ENCODE results near the gene PDE6A.

The PDE6A gene

GRCh38 chr5:149810856-149811255 is 133.7 kb downstream of the PDE6A start:
- DNase-seq (ENCODE audit: low read depth) = no peak

GRCh38 chr5:149809931-149810691 is 134.5 kb downstream of the PDE6A start:
- DNase-seq (ENCODE audit: low read depth) = no peak

GRCh38 chr5:149808264-149808982 is 136.2 kb downstream of the PDE6A start:
- DNase-seq (ENCODE audit: low read depth) = no peak
